ENCODE data around the gene PFDN6.

The PFDN6 gene

GRCh38 chr6:33318426-33319073, 29.1 kb downstream of the PFDN6 start:
- DNase-seq, result no peak

DNA sequence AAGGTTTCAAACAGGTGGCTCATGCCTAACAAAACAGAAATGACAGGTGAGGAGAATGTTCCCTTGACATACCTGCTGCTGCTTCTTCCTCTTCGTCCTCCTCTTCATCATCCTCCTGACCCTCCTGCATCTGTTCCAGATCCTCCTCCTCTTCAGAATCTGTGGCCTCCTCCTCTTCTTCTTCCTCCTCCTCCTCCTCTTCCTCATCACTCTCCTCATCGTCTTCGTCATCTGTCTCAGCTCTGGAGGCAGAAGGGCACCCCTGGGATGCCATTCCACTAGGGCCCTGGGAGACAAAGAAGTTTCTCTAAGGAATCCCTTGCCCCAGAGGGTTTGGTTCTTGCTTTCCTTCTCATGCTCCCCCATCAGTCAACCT, 30.5 kb downstream of the PFDN6 start:
- no peak for DNase-seq

DNA sequence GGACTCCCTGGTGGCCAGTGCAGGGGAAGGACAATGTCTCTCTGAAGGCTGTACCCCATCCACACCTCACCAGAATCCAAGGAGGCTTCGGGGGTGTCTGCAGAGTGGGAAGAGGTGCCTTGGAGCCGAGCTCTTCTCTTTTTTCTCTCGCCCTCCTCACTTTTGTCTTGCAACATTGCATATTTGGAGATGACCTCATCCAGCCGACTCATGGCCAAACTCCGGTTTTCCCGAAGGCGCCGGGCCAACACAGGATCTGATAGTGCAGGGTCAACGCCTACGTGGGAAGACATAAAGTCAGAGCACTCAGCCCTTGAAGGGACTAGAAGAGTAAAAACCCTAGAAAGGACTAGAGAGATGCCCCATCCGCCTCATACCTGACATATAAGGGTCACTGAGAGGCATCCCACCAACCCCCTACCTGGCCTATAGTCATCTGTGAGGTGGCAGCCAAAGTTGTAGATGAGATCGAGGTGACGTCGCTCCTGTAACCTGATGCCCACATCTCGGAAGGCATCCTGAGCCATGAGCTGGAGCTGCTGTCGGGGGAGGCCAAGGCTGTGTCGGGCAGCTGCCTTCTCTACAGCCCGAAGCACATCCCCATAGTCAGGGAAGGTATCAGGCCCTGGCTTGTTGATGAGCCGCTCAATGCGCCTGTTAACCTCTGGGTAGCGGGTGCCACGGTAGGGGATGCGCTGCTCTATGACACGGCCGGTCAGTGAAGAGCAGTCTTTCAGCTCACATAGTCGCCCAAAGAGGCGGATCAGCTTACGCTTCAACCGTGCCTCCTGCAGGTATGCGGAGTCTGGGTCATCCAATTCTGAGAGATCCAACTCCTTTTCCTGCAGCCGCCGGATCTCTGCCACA, 31.1 kb downstream of the PFDN6 start:
- DNase-seq, result no peak

GRCh38 chr6:33321227-33321626, 31.8 kb downstream of the PFDN6 start:
- DNase-seq, result no peak

- no peak for DNase-seq
These were observed 34.2 kb downstream of the PFDN6 start for GRCh38 chr6:33323623-33323948.

- no peak for DNase-seq
These were observed 34.7 kb downstream of the PFDN6 start for GRCh38 chr6:33324125-33324524.

GRCh38 chr6:33329058-33329457, 39.7 kb downstream of the PFDN6 start:
- DNase-seq, result no peak

- no peak for DNase-seq
These were observed 41.3 kb downstream of the PFDN6 start for GRCh38 chr6:33330736-33331135.

GRCh38 chr6:33333666-33334065, 44.3 kb downstream of the PFDN6 start:
- DNase-seq, result no peak

GRCh38 chr6:33335916-33336315, 46.5 kb downstream of the PFDN6 start:
- DNase-seq, result no peak

DNA sequence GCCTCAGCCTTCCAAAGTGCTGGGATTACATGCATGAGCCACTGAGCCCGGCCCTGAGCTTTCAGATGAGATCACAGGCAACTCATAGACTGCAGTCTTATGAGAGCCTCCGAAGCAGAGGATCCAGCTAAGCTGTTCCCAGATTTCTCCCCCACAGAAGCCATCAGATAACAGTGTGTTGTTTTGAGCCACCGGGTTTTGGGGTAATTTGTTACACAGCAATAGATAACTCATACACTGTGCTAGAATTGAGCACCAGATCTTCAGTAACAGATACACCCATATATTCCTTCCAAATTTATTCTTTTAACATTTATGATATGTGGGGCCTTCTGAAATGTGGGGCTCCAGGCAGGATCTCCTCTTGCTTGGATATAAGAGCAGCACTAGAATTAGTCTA, 47.1 kb downstream of the PFDN6 start:
- DNase-seq, result no peak

DNA sequence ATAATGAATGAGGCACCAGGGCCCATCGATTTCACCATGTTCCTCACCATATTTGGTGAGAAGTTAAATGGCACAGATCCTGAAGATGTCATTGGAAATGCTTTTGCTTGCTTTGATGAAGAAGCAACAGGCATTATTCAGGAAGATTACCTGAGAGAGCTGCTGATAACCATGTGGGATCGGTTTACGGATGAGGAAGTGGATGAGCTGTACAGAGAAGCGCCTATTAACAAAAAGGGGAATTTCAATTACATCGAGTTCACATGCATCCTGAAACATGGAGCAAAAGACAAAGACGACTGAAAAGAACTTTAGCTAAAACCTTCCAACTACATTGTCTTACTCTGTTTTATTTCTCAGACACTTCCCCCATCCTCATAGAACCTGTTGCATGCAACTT, 49.8 kb downstream of the PFDN6 start:
- no peak for DNase-seq
